DMS153 (cell line): ENCODE results near the gene ADGRG3.
A peak's percentile ranks its signal among the peaks of the same experiment; 100 is the strongest.

Source experiments
- DNase-seq: peaks from one replicate; lab custom pipeline; 2025; lab: John Stamatoyannopoulos, UW

Gene ADGRG3

DNA sequence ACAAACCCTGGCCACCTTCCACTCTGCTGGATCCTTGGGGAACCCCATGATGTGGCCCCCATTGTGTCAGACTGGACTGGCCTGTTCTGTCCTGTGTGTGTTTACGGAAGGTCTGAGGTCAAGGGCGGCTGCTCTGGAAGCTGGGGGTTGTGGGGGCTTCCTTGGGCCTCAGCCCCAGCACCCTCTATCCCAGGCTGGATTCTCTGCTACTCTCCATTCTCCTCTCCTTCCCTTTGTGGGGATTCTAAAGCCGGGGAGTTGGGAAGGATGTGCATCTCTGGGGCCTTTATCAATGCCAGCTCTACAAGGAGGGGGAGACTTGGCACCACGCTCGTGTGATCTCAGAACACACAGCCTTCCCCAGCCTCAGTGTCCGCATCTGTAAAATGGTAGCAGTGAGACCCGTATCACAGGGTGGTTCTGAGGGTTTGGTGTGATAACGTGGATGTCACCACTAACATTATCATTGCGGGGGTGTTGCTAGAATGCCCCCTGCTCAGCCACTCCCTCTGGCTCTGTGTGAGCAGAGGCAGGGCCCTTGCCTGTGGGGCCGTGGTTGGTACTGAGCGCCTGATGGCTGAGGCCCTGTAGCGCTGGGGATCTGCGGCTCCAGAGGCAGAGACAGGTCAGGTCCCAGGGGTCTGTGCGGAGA, 21.6 kb upstream of the ADGRG3 start:
- no peak for DNase-seq

DNA sequence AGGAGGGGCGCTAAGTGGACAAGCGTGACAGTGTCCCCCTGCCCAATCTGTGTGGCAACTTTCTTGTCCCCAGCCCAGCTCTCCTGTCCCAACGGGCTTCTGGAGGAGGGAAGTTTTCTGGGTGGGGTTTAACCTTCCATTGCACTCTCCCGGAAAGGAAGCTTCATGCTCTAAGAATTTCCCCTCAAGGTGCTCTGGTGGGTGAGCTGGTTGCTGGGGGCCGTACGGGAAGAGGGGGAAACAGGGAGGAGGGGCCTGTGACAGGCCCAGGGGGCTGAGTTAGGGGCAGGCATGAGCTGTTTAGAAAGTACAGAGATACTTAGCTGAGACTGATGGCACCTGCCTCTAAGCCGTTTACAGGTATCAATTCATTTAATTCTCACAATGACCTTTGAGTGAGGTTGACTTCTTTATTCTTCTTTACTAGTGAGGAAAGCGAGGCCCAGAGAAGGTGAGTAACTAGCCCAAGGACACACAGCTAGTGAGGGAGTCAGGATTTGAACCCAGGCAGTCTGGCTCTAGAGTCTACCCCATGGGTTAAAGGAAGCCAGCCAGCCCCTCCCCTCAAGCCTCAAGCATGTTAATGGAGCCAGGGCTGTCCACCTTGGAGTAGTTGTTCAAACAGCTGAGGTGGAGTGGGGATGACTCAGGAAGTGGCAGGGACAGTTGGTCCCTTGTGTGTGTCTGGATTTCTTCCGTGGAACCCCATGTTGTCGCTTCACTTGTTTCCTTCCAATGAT, 20.8 kb upstream of the ADGRG3 start:
- DNase-seq = no peak

DNA sequence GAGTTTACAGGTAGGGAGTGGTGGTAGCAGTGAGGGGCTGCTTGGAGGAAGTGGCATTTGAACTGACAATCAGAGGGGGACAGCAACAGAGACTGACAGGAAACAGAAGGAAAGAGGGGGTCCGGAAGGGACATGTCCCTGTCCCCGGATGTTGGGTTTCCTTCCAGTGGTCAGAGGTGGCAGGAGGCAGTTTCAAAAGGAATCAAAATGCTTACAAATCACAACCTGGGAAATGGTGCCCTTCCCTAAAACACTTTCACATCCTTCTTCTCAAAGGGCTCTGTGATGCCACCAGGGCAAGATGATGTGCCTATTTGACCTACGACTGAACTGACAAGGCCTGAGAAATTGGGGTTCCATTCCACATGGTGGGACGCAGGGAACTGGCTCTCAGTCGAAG, 20.0 kb upstream of the ADGRG3 start:
- DNase-seq = no peak

GRCh38 chr16:57648581-57649442, 19.3 kb upstream of the ADGRG3 start:
- peak; percentile 62 for DNase-seq

GRCh38 chr16:57649443-57649751, 18.7 kb upstream of the ADGRG3 start:
- no peak for DNase-seq

GRCh38 chr16:57649846-57650245, 18.3 kb upstream of the ADGRG3 start:
- DNase-seq = no peak

DNA sequence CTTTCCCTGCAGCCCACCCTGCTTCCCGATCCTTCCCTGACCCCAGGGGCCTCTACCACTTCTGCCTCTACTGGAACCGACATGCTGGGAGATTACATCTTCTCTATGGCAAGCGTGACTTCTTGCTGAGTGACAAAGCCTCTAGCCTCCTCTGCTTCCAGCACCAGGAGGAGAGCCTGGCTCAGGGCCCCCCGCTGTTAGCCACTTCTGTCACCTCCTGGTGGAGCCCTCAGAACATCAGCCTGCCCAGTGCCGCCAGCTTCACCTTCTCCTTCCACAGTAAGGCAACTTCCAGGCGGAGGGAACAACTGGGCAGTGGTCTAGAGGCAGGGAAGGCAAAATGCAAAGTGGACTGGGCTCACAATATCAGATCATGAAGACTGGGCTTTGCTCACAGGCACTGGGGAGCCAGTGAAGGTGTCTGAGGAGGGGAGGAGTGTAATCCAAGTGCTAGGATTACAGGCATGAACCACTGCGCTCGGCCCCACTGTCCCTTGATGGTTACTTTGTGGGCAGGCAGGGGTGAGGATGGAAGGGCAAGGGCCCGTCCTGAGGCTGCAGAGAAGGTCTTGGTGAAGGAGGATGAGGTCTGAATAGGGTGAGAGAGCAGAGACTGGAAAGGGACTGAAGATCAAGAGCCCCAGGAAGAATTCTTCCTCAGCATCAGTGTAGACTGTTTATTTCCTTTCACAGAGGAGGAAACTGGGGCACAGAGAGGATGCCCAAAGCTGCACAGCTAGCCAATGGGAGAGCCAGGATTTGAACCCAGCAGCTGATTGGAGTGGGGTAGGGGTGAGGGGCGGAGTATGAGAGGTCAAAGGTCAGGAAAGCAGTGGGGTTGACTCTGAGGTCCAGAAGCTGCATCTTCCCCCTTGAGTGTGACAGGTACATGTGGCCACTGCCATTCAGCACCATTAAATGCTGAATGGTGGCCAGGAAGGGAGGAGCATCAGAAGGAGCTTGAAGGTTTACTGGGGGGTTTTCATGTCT, 16.5 kb upstream of the ADGRG3 start:
- DNase-seq = no peak

GRCh38 chr16:57652695-57653471, 15.2 kb upstream of the ADGRG3 start:
- no peak for DNase-seq

- DNase-seq = no peak
Measured at GRCh38 chr16:57653936-57654335, 14.2 kb upstream of the ADGRG3 start.

GRCh38 chr16:57656342-57656955, 11.7 kb upstream of the ADGRG3 start:
- no peak for DNase-seq

- no peak for DNase-seq
Measured at GRCh38 chr16:57657228-57657627, 10.9 kb upstream of the ADGRG3 start.

DNA sequence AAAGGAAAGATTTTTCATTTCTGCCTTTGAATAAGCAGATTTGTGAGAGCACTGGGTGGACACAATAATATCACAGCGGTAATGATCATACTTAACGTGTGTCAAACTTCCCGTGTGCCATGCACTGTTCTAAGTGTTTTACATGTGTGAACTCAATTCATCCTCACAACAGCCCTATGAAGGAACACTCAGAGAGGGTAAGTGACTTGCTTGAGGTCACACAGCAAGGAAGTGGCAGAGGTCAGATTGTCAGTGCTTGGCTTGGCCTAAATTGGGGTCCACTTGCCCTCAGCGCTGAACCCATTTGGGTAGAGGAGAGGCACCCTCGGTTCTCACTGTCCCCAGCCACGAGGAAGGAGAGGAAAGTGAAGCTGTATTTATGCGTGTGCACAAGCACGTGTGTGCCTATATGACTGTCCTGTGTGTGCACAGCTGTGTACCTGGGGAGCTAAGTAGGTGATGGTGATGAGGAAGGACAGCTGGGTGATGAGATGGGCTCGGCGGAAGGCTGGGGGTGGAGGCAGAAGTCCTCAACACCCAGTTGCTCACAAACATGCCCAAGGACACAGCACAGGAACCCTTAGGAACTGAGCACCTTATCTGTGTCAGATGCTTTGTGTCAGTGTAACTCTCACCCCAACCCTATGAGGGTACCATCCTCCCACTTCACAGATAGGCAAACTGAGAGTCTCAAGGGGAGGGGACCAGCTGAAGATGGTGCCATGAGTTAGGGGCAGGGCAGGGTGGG, 9.8 kb upstream of the ADGRG3 start:
- no peak for DNase-seq

- no peak for DNase-seq
Measured at GRCh38 chr16:57658878-57659674, 9.0 kb upstream of the ADGRG3 start.

- DNase-seq = no peak
Measured at GRCh38 chr16:57660715-57661463, 7.2 kb upstream of the ADGRG3 start.

- no peak for DNase-seq
Measured at GRCh38 chr16:57661510-57661909, 6.6 kb upstream of the ADGRG3 start.

DNA sequence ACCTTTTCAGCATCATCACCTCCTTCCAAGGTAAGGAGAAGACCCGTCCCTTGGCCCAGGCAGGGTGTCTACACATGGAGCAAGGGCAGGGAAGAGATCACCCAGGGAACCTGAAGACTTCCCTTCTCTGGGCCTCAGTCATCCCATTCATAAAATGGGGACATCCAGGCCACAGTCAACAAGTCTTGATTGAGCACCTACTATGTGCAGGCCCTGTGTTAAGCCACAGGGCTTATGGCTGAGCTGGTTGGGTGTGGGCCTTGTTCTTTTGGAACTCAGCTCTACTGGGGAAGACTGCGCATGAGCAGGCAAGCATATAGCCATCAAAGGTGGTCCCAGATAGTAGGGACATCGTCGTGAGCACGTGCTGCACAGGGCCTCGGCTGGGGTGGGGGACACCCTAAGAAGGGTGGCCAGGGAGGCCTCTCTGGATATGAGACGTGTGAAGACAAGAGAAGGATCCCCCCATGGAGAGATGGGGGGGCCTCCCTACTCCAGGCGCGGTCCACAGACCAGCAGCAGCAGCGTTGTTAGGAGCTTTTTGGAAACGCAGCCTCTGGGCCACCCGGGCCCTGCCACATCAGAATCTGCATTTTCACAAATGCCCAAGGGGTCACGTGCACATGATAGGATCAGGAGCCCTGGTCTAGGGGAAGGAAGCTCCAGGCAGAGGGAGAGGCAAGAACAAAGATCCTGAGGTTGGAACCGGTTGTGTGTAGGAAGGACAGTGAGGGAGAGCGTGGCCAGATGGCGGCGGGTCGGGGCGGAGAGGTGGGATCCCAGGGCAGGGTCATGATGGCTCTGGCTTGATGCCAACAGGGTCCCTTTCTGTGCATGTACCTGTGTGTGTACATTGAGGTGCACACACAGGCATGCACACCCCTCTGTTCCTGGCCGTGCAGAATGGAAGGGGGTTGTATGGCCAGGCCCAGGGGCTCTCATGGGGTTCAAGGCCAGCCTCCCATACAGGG, 5.9 kb upstream of the ADGRG3 start:
- DNase-seq = no peak

- no peak for DNase-seq
Measured at GRCh38 chr16:57663436-57663835, 4.7 kb upstream of the ADGRG3 start.
